H9 (cell line): ENCODE measurements around the gene SMCHD1. TPM values are rescaled to one million over a fixed set of nuclear protein-coding genes. Genes with fewer than 3 reads are reported as not detected.
A peak's percentile ranks its signal among the peaks of the same experiment; 100 is the strongest.

Source experiments
- DNase-seq: peaks from one replicate; pipeline ENCODE4 v3.0.0-alpha.2; 2017
- H2AFZ ChIP-seq: one replicate; pipeline ENCODE4 v1.6.1; 2013; ENCODE audit warnings: mild to moderate bottlenecking, low read length, control low read depth, moderate library complexity
- H2AK5ac ChIP-seq: 2 replicates; pipeline ENCODE4 v1.6.1; 2013; ENCODE audit warnings: low read length, control low read depth, mixed read lengths; ENCODE audit not compliant: insufficient read length
- H2BK120ac ChIP-seq: one replicate; pipeline ENCODE4 v1.6.1; 2013; ENCODE audit warnings: low read depth, mild to moderate bottlenecking, low read length, control low read depth, inconsistent platforms; ENCODE audit not compliant: poor library complexity, severe bottlenecking
- H2BK12ac ChIP-seq: 2 replicates; pipeline ENCODE4 v1.6.1; 2013; ENCODE audit warnings: low read length, control low read depth, mixed read lengths, low read depth; ENCODE audit not compliant: insufficient read length
- H2BK15ac ChIP-seq: 2 replicates; pipeline ENCODE4 v1.6.1; 2013; ENCODE audit warnings: low read depth, low read length, control low read depth
- H2BK20ac ChIP-seq: one replicate; pipeline ENCODE4 v1.6.1; 2013; ENCODE audit warnings: low read depth, mild to moderate bottlenecking, low read length, control low read depth, inconsistent platforms; ENCODE audit not compliant: poor library complexity, severe bottlenecking
- H2BK5ac ChIP-seq: 2 replicates; pipeline ENCODE4 v1.6.1; 2013; ENCODE audit warnings: low read length, control low read depth, mixed read lengths; ENCODE audit not compliant: insufficient read length
- H3K14ac ChIP-seq: 2 replicates; pipeline ENCODE4 v1.6.1; 2013; ENCODE audit warnings: low read length, control low read depth; ENCODE audit not compliant: insufficient read depth
- H3K18ac ChIP-seq: 2 replicates; pipeline ENCODE4 v1.6.1; 2013; ENCODE audit warnings: low read depth, mild to moderate bottlenecking, mixed read lengths, low read length, control low read depth; ENCODE audit not compliant: insufficient read length
- H3K23ac ChIP-seq: 2 replicates; pipeline ENCODE4 v1.6.1; 2013; ENCODE audit warnings: low read length, control low read depth, mixed read lengths, low read depth; ENCODE audit not compliant: insufficient read length
- H3K23me2 ChIP-seq: 2 replicates; pipeline ENCODE4 v1.6.1; 2013; ENCODE audit warnings: low read depth, mild to moderate bottlenecking, mixed read lengths, low read length, control low read depth; ENCODE audit not compliant: insufficient read length, poor library complexity, severe bottlenecking
- H3K27ac ChIP-seq: 2 replicates; pipeline ENCODE4 v1.5.1; 2013; ENCODE audit warnings: low read length, control low read depth, mixed read lengths, low read depth; ENCODE audit not compliant: insufficient read length
- H3K27me3 ChIP-seq: 2 replicates; pipeline ENCODE4 v1.6.1; 2013; ENCODE audit warnings: low read length, control low read depth, inconsistent platforms; ENCODE audit not compliant: insufficient read depth
- H3K4ac ChIP-seq: 2 replicates; pipeline ENCODE4 v1.6.1; 2013; ENCODE audit warnings: low read depth, mild to moderate bottlenecking, control low read depth, inconsistent platforms, low read length, moderate library complexity
- H3K4me1 ChIP-seq: 2 replicates; pipeline ENCODE4 v1.6.1; 2013; ENCODE audit warnings: low read length, control low read depth, inconsistent platforms; ENCODE audit not compliant: insufficient read depth
- H3K4me2 ChIP-seq: 2 replicates; pipeline ENCODE4 v1.6.1; 2013; ENCODE audit warnings: low read length, control low read depth, mixed read lengths; ENCODE audit not compliant: insufficient read length, insufficient read depth
- H3K56ac ChIP-seq: 2 replicates; pipeline ENCODE4 v1.6.1; 2013; ENCODE audit warnings: low read depth, mild to moderate bottlenecking, mixed read lengths, low read length, control low read depth; ENCODE audit not compliant: insufficient read length
- H3K79me1 ChIP-seq: 2 replicates; pipeline ENCODE4 v1.6.1; 2013; ENCODE audit warnings: low read depth, mild to moderate bottlenecking, moderate library complexity, low read length, control low read depth, inconsistent platforms; ENCODE audit not compliant: insufficient read depth, poor library complexity, severe bottlenecking
- H3K79me2 ChIP-seq: 2 replicates; pipeline ENCODE4 v1.6.1; 2013; ENCODE audit warnings: low read length, control low read depth, inconsistent platforms; ENCODE audit not compliant: insufficient read depth
- H3K9ac ChIP-seq: 2 replicates; pipeline ENCODE4 v1.6.1; 2013; ENCODE audit warnings: low read length, control low read depth, mixed read lengths; ENCODE audit not compliant: insufficient read length; ENCODE audit errors: extremely low read depth
- H3K9me3 ChIP-seq: one replicate; pipeline ENCODE4 v1.6.1; 2013; ENCODE audit warnings: low read depth, low read length, inconsistent platforms; ENCODE audit not compliant: control insufficient read depth
- H3T11ph ChIP-seq: one replicate; pipeline ENCODE4 v1.6.1; 2013; ENCODE audit warnings: mild to moderate bottlenecking, low read length, control low read depth, inconsistent platforms
- H4K20me1 ChIP-seq: one replicate; pipeline ENCODE4 v1.6.1; 2013; ENCODE audit not compliant: control insufficient read depth, insufficient read length, insufficient read depth
- H4K5ac ChIP-seq: 2 replicates; pipeline ENCODE4 v1.6.1; 2013; ENCODE audit warnings: low read depth, mild to moderate bottlenecking, mixed read lengths, low read length, control low read depth; ENCODE audit not compliant: insufficient read length
- H4K8ac ChIP-seq: replicated peaks from 2 replicates; pipeline ENCODE4 v1.6.1; 2013; ENCODE audit warnings: low read length, control low read depth, mixed read lengths, low read depth; ENCODE audit not compliant: insufficient read length
- H4K91ac ChIP-seq: 2 replicates; pipeline ENCODE4 v1.6.1; 2013; ENCODE audit warnings: low read depth, mild to moderate bottlenecking, moderate library complexity, mixed read lengths, low read length, control low read depth; ENCODE audit not compliant: insufficient read length
- H3K27ac Mint-ChIP-seq, 3 experiments: 2 replicates in 2 of 3; 3 replicates in 1 of 3; pipeline ENCODE4 v1.8.0; 2020 to 2021; ENCODE audit warnings: mixed read lengths in 3 of 3, mild to moderate bottlenecking in 1 of 3, moderate library complexity in 1 of 3
- H3K27me3 Mint-ChIP-seq: 2 replicates; pipeline ENCODE4 v1.8.0; 2021; ENCODE audit warnings: low read depth, mild to moderate bottlenecking, moderate library complexity, mixed read lengths
- H3K36me3 Mint-ChIP-seq, 3 experiments: 2 replicates in 2 of 3; 3 replicates in 1 of 3; pipeline ENCODE4 v1.8.0; 2020 to 2021; ENCODE audit warnings: low read depth in 3 of 3, mixed read lengths in 3 of 3; ENCODE audit not compliant: insufficient read depth in 1 of 3
- H3K4me1 Mint-ChIP-seq, 2 experiments: 2 replicates each; pipeline ENCODE4 v1.8.0; 2020; ENCODE audit warnings: mixed read lengths in 2 of 2
- H3K4me3 Mint-ChIP-seq, 2 experiments: 2 replicates in 1 of 2; 3 replicates in 1 of 2; pipeline ENCODE4 v1.8.0; 2020 to 2021; ENCODE audit warnings: mild to moderate bottlenecking in 2 of 2, mixed read lengths in 2 of 2, moderate library complexity in 1 of 2
- H3K9me3 Mint-ChIP-seq, 2 experiments: 2 replicates in 1 of 2; 3 replicates in 1 of 2; pipeline ENCODE4 v1.8.0; 2020; ENCODE audit warnings: mild to moderate bottlenecking in 2 of 2, mixed read lengths in 2 of 2, moderate library complexity in 1 of 2
- CTCF ChIP-seq: fragments of 200-600 bp; sonication (generic); conservative IDR thresholded peaks from 3 replicates; pipeline ENCODE4 v1.8.0; 2021; ENCODE audit warnings: antibody characterized with exemption, mild to moderate bottlenecking
- WGBS: extraction: QIAGEN DNeasy Blood & Tissue Kit; methylation state at CpG from one replicate; pipeline ENCODE4 v1.1.7; 2013; ENCODE audit warnings: missing lambda C conversion rate, low lambda C conversion rate, mixed read lengths; ENCODE audit not compliant: insufficient read length; ENCODE audit errors: extremely low coverage; 5-methylcytosine and 5-hydroxymethylcytosine counted together
- total RNA-seq: library from RNA; stranded (reverse); gene quantifications from 2 replicates; pipeline ENCODE4 v1.2.1, GENCODE V29; 2021

Gene SMCHD1
- total RNA-seq, 1 experiment from 2014 or later, result 53.5 TPM

GRCh38 chr18:2656237-2656980, 883 bp downstream of the SMCHD1 start:
- Histone ChIP-seq H3K79me2 (peaks cover 10% of the 10 kb centered on the region; the same call in 1 of the 2 replicates), H3K23me2 (peaks cover 11% of the 10 kb centered on the region), H2AK5ac (no peak overlapping the region), H4K20me1 (no peaks in the 10 kb centered on the region), H2BK15ac (no peak overlapping the region), H2BK120ac (no peak overlapping the region), H3K18ac (no peak overlapping the region), H3K27ac (no peak overlapping the region), H3K4me1 (peaks cover 2% of the 10 kb centered on the region; the same call in 1 of the 2 replicates), H3K27me3 (peaks cover 14% of the 10 kb centered on the region; the same call in 1 of the 2 replicates), H3T11ph (no peak overlapping the region), H3K79me1 (no peaks in the 10 kb centered on the region), H3K4me2 (peak overlapping the region; percentile 75), H3K9ac (peak overlapping the region; percentile 69), H2BK12ac (no peak overlapping the region), H2BK20ac (no peak overlapping the region), H2BK5ac (no peak overlapping the region), H3K56ac (no peak overlapping the region), H4K91ac (no peak overlapping the region), H4K5ac (no peak overlapping the region), H3K23ac (no peak overlapping the region), H3K14ac (peak overlapping the region; percentile 72), H2AFZ (no peak overlapping the region), H3K4ac (no peak overlapping the region), H3K9me3 (no peaks in the 10 kb centered on the region), H4K8ac (no peak overlapping the region)
- Mint-ChIP-seq H3K27me3 (peaks cover 31% of the 10 kb centered on the region), H3K4me1 (peaks cover 27 to 30% of the 10 kb centered on the region in 2 experiments), H3K36me3 (peaks cover 4 to 8% (median 5%) of the 10 kb centered on the region in 3 experiments), H3K27ac (peak overlapping the region in 2 of 3 experiments; percentile 83 to 94; a peak in 4 of 7 replicates), H3K9me3 (peaks cover 0 to 3% of the 10 kb centered on the region in 2 experiments; a peak in 2 of 5 replicates), H3K4me3 (peak overlapping the region; percentile 92 to 94)
- TF ChIP-seq CTCF, result no peak
- DNase-seq, result peak; percentile 41
- no CpG with 5 or more reads among the region's 49 CpGs for WGBS
